GM19025 (cell line): ENCODE results near the gene STARD9.
A peak's percentile ranks its signal among the peaks of the same experiment; 100 is the strongest.
"Not testable (repeated sequence)": the region's sequence is repeated elsewhere in the genome, so short reads cannot be mapped to it uniquely, and the experiment has no call there.

Source experiments
- ATAC-seq: cut with Tn5 transposase; IDR thresholded peaks from one replicate; pipeline ENCODE4 v1.9.1; 2021; ENCODE audit warnings: mild to moderate bottlenecking, low read depth, moderate library complexity; ENCODE audit not compliant: unreplicated experiment

Gene STARD9

DNA sequence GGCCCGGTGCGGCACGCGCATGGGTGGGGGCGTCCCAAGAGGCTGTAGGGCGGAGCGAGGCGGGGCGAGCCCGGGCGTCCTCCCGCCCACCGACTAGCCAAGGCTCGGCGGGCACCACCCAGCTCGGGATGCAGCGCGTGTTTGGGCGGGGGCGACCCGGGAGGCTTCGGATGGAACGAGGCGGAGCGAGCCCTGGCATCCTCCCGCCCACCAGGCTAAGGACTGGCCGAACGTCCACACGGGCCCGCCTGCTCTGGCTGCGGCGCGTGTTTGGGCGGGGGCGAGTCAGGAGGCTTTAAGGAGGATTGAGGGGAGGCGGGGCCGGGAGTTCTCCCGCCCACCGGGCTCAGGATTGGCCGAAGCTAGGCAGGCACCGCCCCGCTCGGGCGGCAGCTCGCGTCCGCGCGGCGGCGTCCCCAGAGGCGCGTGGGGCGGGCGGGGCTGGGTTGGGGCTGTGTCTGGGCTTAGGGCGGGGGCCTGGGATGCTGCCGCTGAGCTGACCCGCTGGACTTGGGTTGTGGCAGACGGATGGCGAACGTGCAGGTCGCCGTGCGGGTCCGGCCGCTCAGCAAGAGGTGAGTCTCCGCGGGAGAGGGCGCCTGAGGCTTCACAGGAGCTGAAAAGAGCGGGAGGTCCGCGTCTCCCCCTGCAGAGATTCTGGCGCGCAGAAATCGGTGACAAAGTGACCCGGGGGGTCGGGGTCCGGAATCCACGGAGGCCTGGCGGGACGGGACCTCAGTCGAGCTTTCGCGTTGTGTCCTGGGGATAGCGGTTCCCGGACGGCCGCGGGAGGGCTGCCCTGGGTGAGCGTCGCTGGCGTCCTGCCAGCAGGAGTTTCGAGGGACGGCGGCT, at the start of gene STARD9:
Gene STARD9, plus strand, starts transcription at position 419 of the 852 bp plus-strand sequence. Its CDS starts 110 bp downstream, at position 529.
- peak; percentile 91 for ATAC-seq

DNA sequence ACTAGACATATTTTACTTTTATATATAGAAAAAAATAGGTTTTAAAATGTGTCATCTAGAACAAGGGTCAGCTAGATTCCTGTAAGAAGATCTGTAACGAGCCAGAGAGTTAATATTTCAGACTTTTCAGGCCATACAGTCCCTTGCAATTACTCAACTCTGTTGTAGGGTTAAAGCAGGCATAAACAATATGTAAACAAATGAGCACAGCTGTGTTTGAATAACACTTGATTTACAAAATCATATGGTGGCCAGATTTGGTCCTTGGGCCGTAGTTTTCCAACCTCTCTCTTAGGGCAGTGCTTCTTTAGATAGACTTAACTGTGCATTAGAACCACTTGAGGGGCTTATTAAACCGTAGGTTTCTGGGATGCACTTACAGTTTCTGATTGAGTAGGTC, 46.4 kb upstream of the STARD9 start:
- ATAC-seq, result no peak

DNA sequence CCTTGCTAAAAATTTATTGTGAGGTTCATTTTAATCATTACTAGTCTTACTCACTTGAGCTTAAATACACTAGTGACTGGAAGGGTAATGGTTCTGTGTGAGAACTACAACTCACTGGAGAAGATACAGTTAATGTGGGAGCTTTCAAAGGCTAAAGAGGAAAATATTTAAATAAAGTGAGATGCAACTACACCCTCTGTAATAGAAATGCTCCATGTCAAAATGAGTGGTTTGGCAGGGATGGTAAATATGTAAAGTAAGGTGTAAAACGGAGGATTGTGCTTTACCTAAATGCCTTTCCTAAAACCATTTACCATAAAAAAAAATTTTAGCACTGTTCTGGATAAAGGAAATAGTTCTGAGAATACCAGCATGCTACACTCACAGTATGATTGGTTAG, 42.2 kb upstream of the STARD9 start:
- no peak for ATAC-seq

DNA sequence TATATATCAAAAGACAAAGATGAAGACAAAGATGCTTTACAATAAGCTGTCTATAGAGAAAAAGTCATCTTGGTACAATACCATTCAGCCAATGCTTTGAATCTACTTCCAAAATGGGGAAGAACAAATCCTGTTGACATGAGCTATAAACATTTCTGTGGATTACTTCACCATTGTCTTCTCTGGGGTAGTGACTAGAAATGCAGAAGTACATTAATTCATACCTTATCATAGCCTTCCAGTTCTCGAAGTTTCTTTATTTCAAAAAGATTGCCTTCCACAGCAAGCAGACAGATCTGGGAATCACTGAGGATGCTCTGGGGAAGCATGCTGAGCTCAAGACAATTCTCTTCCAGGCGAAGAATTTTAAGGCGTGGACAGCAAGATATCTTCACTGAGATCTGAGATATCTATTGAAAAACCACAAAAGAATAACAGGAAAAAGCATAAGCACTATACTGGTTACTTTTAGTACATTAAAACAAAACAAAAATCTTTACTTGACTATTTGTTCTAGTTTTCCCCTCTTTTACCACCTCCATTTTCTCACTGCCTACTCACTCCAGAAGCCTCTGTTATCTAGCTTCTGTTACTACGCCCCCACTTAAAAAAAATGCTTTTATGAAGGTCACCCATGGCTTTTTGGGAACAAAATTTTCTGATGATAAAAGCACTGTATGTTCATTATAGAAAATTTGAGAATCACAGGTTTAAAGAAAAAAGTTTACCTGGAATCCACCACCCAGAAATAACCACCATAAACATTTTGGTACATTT, 30.4 kb upstream of the STARD9 start:
- ATAC-seq, result no peak

DNA sequence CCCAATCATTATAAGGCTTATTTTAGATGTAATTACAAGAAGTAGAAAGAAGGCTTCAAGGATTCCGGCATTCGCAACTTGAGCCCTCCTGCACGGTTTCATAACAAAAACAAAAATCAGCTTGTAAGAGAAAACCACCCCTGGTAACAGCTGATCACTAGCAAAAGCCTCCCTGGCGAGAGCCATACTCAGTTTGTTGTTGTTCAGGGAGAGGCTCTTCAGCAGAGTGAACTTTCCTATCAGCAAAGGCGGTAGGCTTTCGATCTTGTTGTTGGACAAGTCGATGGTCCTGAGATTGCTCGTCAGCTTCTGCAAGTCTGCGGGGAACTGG, 27.5 kb upstream of the STARD9 start:
- no peak for ATAC-seq

DNA sequence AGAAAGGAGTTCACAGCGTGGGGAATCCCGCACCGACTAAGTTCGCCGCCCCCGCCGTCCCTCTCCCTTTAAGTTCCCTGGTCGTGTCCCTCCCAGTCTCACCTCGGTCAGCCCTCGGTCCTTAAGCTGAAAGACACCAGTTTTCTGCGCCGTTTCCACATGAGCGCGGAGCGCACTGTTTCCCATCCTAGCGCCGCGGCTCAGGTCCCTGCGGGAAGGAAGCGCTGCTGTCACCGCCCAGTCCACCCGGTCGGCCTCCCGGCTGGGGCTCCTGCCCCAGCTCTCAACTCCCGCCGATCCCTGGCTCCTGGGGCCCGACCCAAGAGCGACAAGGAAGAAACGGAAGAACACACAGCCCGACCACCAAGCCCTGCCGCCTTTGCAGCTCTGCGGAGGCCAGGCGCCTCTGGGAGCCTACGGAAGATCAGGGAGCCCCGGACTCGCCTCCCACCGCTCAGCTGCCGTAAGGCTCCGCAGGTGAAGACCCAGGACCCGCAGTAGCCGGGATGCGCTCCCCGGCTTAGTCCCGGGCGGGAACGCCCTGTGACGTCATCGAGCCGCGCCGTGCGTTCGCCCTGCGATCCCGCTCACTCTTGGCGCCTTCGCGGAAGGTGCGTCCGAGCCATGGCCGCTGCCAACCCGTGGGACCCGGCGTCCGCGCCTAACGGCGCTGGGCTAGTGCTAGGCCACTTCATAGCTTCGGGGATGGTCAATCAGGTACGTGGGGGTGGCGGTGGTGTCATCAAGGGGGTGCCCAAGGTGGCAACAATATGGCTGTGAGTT, 27.0 kb upstream of the STARD9 start, which contains the start of the genes HAUS2 and LRRC57:
Gene HAUS2, plus strand, starts transcription at position 590 of the 783 bp plus-strand sequence. Its CDS starts 35 bp downstream, at position 625.
Gene LRRC57, minus strand, starts transcription at position 545 of the 783 bp plus-strand sequence. Its CDS starts 359 bp downstream, at position 186.
- ATAC-seq, result peak; percentile 85

DNA sequence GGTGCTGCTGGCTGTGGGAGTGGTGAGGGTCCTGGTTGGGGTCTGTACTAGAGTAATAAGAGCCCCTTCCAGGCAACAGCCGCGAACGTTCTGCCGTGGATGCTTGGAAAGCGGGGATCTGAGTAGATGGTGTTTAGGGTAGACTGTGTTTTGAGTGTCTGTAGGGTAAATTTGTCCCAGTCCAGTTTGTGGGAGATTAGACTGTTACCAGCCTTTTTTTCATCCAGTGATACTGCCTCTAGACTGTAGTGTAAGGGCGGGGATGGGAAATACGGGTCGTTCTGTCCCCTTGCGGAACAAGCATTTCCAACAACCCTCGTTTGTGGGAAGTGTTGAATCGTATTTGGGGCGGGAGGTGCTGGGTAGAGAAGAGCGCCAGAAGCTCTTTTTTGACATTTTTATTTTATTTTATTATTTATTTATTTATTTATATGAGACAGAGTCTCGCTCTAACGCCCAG, 26.3 kb upstream of the STARD9 start:
- ATAC-seq, result no peak

DNA sequence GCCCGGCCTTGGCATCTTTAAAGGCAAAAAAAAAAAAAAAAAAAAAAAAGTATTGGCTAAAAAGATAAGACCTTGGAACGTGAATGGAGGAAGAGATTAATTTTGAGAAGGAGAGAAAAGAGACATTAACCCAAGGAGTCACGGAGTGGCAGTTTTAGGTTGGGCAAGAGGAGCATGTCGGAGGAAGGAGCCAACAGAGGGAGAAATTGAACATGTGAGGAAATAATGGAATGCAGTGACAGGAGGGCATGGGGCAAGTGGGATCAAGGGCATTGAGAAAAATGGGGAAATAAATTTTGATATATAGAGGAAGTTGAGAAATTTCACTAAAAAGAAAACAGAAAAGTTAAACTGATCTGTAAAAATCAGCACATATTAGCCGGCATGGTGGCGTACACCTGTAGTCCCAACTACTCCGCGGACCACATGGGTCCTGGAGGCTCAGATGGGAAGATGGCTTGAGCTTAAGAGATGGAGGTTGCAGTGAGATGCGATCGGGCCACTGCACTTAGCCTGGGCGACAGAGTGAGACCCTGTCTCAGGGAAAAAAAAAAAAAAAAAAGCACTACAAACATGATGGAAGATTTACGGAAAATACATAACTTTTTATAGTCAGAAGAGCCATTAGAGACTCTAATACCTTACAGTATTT, 25.5 kb upstream of the STARD9 start:
- ATAC-seq, result no peak

DNA sequence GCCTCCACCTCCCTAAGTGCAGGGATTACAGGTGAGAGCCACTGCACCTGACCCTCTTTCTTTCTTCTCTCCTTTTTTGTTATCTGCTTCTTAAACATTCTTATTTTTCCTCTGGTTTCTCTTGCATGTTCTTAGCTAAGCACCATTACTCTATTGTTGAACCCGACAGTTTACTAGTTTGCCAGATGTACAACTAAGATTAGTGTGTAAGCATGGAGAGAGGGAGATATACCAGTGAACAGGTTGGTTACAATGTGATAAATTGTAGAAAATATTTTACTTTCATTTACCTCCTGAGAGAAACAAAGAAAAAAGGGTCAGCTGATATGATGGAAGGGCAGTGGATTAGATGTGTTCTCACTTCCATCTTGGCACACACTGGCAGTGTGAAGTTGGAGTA, 21.9 kb upstream of the STARD9 start:
- ATAC-seq, result no peak

DNA sequence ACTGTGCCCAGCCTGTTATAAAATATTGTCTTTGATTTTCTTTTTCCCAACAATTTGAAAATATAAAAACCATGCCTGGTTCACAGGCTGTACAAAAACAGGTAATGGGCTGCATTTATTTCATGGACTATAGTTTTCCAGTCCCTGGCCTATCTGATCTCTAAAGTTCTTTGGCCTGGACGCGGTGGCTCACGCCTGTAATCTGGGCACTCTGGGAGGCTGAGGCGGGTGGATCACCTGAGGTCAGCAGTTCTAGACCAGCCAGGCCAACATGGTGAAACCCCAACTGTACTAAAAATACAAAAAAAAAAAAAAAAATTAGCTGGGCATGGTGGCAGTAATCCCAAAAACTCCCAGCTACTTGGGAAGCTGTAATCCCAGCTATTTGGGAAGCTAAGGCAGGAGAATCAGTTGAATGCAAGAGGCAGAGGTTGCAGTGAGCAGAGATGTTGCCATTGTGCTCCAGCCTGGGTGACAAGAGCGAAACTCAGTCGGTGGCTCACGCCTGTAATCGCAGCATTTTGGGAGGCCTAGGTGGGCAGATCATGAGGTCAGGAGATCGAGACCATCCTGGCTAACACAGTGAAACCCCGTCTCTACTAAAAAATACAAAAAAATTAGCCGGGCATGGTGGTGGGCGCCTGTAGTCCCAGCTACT, 18.7 kb upstream of the STARD9 start:
- not testable (repeated sequence) for ATAC-seq

DNA sequence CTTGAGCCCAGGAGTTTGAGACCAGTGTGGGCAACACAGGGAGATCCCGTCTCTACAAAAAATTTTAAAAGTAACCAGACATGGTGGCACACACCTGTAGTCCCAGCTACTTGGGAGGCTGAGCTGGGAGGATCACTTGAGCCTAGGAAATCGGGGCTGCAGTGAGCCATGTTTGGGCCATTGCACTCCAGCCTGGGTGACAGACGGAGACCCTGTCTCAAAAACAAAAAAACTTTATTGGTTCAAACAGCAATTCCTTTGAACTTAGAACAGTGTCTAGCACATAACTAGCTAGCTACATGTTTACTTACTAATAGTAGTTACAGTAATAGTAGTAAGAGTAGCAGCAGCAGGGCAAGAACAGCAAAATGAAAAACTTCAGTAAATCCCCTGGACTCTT, 16.7 kb upstream of the STARD9 start:
- no peak for ATAC-seq

DNA sequence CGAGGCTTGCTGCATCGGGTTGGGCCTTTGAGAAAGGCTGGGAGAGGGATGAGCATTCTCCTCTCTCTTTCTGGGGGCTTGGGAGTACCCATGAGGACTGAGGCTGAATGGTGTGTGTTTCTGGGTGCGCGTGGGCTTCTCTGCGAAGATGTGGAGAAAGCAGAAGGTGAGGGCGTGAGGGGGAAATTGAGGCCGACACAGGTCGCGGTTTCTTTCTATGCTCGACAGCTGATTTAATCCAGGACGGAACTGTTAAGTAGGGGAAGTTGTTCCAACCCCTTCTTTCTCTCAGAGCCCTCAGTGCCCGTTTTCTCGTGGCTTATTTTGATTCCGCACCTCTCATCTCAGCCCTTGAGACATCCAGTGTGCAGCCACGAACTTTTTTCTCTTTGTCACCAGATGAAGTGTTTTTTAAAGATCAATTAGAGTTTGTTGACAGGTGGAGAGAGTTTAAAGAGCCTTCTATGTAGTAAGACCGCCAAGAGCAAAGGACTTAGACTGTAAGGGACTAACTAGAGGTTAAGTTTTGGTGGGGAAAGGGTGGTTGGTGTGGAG, 711 bp downstream of the STARD9 start:
- ATAC-seq, result no peak

DNA sequence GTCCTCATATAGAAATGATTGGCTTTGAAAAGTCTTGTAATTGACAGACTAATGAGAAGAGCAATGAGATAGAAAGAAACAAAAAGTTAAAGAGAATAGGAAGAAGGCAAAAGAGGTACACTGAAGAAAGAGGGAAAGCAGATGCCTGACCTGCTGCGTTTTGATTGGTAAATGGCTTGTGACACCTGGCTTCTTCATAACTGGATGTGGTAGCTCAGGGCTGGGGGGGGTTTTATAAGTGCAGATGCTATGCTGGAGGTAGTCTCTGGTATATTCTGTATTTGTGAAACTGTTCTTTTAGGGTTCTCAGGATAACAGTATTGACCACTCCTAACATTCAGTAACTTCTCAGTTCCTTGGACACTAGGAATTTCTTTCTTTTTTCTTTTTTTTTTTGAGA, 1.4 kb downstream of the STARD9 start:
- no peak for ATAC-seq

DNA sequence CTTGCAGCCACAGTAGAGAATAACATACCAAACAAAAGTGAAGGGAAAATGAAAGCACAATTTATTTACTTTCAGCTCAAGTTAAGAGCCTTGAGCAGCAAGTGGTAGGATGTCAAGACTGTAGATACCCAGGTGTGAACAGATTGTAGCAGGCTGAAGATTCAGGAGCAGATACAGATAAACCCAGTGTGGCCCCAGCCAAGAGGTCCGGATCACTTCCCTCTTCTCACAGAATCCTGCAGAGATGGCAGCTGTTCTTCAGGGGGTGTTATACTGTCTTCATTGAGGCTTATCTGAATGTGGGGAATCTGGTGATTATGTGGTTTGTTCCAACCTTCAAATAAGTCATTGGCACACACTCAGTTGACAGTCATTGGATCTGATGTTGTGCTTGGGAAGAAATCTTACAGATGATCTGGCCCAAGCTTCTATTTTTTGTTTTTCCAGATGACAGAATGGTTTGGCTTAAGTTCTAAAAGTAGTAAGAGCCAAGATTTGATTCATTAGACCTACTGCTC, 2.2 kb downstream of the STARD9 start:
- ATAC-seq, result no peak

DNA sequence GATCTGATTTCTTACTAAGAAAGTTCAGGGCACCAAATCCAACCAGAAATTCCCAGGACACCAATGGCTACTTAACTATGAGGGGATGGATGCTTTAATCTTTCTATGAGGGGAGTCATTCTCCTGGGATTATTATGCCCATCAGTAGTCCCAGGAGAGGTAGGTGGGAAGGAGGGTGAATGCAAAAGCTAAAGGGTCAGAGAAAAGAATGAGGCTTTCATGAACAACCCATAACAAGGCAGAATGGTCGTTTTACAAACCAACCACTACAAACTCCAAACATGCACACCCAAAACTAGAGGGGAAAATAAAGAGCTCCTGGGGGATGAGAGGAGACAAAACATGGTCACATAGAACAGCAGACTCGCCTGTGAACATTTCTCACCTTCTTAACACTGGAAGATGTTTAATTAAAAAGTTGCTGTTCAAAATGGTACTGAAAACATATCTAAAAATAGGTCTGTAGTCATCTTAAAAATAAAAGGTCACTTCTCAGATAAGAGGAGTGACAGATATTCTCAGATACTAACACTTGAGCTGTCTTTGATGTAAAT, 3.7 kb downstream of the STARD9 start:
- ATAC-seq, result no peak

DNA sequence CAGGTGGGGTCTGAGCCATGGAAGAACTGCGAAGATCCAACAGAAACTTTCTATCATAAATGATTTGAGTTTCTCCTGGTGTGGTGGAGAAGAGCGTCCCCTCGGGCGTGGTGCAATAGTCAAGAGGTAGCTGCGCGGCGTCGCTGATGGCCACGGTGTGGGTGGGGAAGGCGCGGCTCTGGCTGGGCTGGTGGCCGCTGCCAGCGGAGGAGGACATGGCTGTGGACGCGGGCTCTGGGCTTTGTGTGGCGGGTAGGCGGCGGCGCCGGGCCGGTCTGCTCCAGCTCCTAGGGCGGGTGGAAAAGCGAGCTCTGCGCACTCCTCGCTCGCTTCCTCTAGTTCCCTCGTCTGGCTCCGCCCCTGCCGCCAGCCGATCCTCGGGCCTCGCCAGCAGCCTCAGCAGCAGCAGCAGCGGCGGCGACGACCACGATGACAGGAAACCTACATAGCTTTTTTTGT, 5.9 kb downstream of the STARD9 start:
- peak; percentile 63 for ATAC-seq

DNA sequence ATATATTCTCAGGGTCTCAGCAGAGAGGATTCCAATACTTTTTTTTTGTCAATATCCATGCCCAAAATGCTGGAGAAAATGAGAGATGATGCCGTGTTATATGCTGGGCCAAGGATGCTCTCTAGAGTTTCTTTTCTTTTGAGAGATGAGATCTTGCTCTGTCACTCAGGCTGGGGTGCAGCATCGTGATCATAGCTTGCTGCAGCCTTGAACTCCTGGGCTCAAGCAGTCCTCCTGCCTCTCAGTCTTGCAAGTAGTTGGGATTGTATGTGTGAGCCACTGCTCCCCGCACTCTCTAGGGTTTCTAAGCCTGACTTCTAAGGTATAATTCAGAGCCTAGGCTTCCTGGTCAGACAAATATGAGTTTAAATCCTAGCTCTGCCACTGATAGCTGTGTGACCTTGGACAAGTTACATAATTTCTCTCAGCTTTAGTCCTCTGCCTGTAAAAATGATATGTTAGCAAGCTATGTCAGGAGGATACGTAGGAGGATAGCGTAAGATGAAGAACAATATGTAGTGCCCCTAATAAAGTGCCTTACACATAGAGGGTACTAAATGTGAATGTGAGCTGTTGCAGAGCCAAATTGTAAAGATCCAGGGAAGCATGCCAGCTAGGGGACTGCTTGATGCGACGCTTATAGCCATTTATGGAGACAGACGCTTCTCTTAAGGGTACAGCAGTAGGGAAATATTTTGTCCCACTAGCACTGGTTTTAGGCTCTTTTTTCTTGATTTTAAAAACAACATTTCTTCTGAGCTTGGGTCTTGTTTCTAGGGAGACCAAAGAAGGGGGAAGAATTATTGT, 7.4 kb downstream of the STARD9 start:
- ATAC-seq, result no peak
